Measurements from ENCODE around the gene MYCBPAP. TPM values are rescaled to one million over a fixed set of nuclear protein-coding genes. Genes with fewer than 3 reads are reported as not detected.

MYCBPAP gene
- total and polyA plus RNA-seq, 8 donors = 1.4 to 9.1 (median 5.8) TPM

DNA sequence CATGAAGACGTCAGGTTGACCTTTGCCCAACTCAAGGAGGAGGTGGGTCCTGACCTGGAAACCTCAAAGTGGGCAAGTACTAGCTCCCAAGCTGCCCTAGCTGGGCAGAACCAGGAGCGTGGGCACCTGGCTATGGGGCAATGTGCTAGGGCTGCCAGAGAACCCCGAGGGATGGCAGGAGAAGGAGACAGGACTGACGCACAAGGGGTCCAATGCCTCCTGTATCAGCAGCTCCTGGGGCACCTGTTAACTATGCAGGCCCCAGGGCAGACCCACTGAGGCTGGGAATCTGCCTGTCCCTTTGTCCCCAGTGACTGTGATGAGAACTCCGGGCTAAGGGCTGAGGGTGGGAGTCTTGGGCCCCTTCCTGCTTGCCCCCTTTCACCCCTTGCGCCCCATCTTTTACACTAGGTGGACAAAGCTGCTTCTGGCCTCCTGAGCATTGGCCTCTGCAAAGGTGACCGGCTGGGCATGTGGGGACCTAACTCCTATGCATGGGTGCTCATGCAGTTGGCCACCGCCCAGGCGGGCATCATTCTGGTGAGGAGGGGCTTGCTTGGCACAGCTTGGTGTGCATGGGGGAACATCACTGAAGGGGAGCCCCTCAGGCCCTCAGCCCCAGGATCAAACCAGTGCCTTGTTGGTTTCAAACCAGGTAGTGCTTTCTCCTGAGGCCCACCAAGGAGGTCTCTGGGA, 47.3 kb upstream of the MYCBPAP start:
- TF ChIP-seq, protein P1, sequence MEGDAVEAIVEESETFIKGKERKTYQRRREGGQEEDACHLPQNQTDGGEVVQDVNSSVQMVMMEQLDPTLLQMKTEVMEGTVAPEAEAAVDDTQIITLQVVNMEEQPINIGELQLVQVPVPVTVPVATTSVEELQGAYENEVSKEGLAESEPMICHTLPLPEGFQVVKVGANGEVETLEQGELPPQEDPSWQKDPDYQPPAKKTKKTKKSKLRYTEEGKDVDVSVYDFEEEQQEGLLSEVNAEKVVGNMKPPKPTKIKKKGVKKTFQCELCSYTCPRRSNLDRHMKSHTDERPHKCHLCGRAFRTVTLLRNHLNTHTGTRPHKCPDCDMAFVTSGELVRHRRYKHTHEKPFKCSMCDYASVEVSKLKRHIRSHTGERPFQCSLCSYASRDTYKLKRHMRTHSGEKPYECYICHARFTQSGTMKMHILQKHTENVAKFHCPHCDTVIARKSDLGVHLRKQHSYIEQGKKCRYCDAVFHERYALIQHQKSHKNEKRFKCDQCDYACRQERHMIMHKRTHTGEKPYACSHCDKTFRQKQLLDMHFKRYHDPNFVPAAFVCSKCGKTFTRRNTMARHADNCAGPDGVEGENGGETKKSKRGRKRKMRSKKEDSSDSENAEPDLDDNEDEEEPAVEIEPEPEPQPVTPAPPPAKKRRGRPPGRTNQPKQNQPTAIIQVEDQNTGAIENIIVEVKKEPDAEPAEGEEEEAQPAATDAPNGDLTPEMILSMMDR (IDR thresholded peaks at IDR 0.05) = no peak
- Histone ChIP-seq H3K4me1 (no peaks in the 10 kb centered on the region), H3K27ac (no peak overlapping the region), H3K4me3 (no peak overlapping the region), H3K9me3 (no peaks in the 10 kb centered on the region), H3K27me3 (no peaks in the 10 kb centered on the region), H3K36me3 (peaks cover 0 to 12% of the 10 kb centered on the region in 2 donors)
- intact Hi-C loops (cut with DNase I) = no loop called here
- ATAC-seq = no peak
- no peak for DNase-seq

DNA sequence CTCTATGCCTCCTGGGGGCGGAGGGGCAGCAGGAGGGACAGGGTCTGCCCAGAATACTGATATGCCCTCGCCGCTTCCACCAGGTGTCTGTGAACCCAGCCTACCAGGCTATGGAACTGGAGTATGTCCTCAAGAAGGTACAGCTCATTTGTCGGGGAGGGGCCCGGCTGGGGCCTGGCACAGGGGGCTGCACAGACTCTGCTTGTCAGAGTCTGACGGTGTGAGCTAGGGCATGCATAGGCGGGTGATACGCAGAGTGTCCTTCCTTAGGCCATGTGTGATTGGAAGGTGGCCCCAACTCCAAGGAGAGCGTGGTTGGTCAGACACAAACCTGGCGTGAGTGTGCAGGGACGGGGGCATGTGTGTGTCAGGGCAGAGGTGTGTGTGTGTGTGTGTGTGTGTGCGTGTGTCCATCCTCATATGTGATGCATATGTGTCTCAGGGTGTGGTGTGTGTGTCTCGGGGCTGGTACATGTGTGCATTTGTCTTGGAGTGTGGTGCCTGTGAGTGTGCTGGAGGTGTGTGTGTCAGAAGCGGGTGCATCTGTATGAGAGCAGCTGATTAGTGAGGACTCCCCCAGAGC, 46.6 kb upstream of the MYCBPAP start:
- Histone ChIP-seq H3K9me3 (no peaks in the 10 kb centered on the region), H3K36me3 (peaks cover 0 to 12% of the 10 kb centered on the region in 2 donors), H3K4me1 (no peaks in the 10 kb centered on the region), H3K27ac (no peak overlapping the region), H3K4me3 (no peak overlapping the region), H3K27me3 (no peaks in the 10 kb centered on the region)
- DNase-seq = no peak
- TF ChIP-seq, protein P1 (IDR thresholded peaks at IDR 0.05) = no peak
- intact Hi-C loops (cut with DNase I) = no loop called here
- no peak for ATAC-seq

DNA sequence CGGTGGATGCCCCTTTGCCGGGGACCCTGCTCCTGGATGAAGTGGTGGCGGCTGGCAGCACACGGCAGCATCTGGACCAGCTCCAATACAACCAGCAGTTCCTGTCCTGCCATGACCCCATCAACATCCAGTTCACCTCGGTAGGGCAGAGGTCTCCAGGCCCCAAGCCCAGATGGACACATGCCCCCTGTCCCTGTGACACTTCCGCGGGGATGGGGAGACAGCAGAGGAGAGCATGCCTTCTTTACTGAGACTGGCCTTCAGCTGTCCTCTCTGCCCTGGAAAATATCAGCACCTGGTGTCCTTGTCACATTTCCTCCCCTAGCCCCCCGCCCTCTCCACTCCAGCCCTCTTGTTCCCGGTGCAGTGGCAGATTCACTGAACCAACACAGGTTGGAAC, 45.8 kb upstream of the MYCBPAP start:
- H3K4me3 ChIP-seq = no peak overlapping the region
- ATAC-seq = no peak
- no peak overlapping the region for H3K27ac ChIP-seq

DNA sequence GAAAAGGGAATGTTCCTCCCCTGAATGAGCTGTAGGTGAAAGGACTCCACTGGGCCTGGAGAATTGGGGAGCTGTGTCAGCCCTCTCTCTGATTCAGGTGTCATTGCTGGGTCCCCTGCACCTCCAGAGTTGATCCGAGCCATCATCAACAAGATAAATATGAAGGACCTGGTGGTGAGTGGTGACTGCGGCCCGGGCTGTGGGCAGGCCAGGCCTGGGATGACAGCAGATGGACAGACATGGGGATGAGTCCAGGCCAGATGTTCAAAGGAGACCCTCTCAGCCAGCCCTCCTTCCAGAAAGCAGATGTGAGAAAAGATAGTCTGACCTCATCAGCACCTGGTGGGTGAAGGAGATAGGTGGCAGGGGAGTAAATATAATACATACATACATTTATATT, 44.1 kb upstream of the MYCBPAP start:
- ATAC-seq (no peak), DNase-seq (no peak)
- H3K4me1 ChIP-seq = peaks cover 0 to 10% of the 10 kb centered on the region in 2 donors
- no peak overlapping the region for H3K4me3 ChIP-seq
- peaks cover 12 to 20% of the 10 kb centered on the region in 2 donors for H3K27me3 ChIP-seq
- peaks cover 0 to 12% of the 10 kb centered on the region in 2 donors for H3K36me3 ChIP-seq
- TF ChIP-seq, protein P1 (IDR thresholded peaks at IDR 0.05) = no peak
- intact Hi-C loops (cut with DNase I) = no loop called here
- no peaks in the 10 kb centered on the region for H3K9me3 ChIP-seq
- no peak overlapping the region for H3K27ac ChIP-seq

More for the DNA sequence above, 45.8 kb upstream of the MYCBPAP start:
- intact Hi-C loops (cut with DNase I) = no loop called here
- Histone ChIP-seq H3K36me3 (peaks cover 0 to 12% of the 10 kb centered on the region in 2 donors), H3K4me1 (no peaks in the 10 kb centered on the region), H3K9me3 (no peaks in the 10 kb centered on the region), H3K27me3 (peaks cover 0 to 3% of the 10 kb centered on the region in 2 donors)
- TF ChIP-seq, protein P1 (IDR thresholded peaks at IDR 0.05) = no peak
- DNase-seq = no peak

DNA sequence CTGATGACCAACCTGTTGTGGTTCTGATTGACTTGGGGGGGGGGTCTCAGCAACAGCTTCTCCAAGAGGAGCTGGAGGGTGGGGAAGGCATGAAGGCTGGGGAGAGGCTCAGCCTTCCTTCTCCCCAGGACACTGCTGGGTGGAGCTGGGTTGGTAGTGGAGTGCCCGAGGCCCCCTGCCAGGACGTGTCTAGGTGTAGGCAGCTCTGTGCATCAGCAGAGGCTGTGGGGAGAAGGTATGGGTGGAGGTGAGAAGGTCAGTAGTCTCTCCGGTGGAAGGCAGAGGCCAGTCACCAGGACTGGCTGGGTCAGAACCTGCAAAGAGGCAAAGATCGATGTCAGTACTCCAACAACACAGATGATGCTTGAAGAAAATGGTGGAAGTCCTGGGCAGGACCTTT, 43.5 kb upstream of the MYCBPAP start:
- H3K27me3 ChIP-seq = peaks cover 12 to 26% of the 10 kb centered on the region in 2 donors
- intact Hi-C loops (cut with DNase I) = no loop called here
- no peak overlapping the region for H3K27ac ChIP-seq
- H3K4me3 ChIP-seq = no peak overlapping the region
- peaks cover 0 to 12% of the 10 kb centered on the region in 2 donors for H3K36me3 ChIP-seq
- no peaks in the 10 kb centered on the region for H3K9me3 ChIP-seq
- H3K4me1 ChIP-seq = peaks cover 0 to 14% of the 10 kb centered on the region in 2 donors
- TF ChIP-seq, protein P1 (IDR thresholded peaks at IDR 0.05) = no peak
- peak in 1 of 4 donors; percentile 27 for DNase-seq
- no peak for ATAC-seq
